ENCODE results near the gene TAOK3. TPM values are rescaled to one million over a fixed set of nuclear protein-coding genes. Genes with fewer than 3 reads are reported as not detected.
"Not testable (repeated sequence)": the region's sequence is repeated elsewhere in the genome, so short reads cannot be mapped to it uniquely, and the experiment has no call there.

The TAOK3 gene
- total RNA-seq, 1 donor from 2014 or later: 14.7 TPM

DNA sequence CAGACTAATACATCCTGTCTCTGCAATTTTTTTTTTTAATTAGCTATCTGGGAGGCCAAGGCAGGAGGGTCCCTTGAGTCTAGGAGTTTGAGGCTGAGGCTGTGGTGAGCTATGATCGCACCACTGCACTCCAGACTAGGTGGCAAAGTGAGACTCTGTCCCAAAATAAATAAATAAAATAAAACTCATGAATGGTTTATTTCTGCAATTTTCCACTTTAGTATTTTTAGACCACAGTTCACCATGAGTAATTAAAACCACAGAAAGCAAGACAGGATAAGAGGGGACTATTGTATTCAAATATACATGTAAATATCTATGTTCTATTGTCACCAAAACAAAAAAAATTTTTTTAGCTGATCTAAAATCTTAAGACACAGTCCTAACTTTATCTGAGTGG is 17.8 kb downstream of the TAOK3 start:
- Mint-ChIP-seq H3K4me3 (ENCODE audit: low read depth) (no peak overlapping the region), H3K27ac (no peak overlapping the region), H3K4me1 (ENCODE audit: low read depth) (peaks cover 8% of the 10 kb centered on the region), H3K9me3 (ENCODE audit: low read depth) (peaks cover 4% of the 10 kb centered on the region), H3K36me3 (ENCODE audit: insufficient read depth) (peaks cover 3% of the 10 kb centered on the region), H3K27me3 (no peaks in the 10 kb centered on the region)
- TF ChIP-seq, protein P1, sequence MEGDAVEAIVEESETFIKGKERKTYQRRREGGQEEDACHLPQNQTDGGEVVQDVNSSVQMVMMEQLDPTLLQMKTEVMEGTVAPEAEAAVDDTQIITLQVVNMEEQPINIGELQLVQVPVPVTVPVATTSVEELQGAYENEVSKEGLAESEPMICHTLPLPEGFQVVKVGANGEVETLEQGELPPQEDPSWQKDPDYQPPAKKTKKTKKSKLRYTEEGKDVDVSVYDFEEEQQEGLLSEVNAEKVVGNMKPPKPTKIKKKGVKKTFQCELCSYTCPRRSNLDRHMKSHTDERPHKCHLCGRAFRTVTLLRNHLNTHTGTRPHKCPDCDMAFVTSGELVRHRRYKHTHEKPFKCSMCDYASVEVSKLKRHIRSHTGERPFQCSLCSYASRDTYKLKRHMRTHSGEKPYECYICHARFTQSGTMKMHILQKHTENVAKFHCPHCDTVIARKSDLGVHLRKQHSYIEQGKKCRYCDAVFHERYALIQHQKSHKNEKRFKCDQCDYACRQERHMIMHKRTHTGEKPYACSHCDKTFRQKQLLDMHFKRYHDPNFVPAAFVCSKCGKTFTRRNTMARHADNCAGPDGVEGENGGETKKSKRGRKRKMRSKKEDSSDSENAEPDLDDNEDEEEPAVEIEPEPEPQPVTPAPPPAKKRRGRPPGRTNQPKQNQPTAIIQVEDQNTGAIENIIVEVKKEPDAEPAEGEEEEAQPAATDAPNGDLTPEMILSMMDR (IDR thresholded peaks at IDR 0.05; ENCODE audit: unreplicated experiment): no peak
- DNase-seq (ENCODE audit: low spot score, unreplicated experiment): no peak

GRCh38 chr12:118354503-118354902 is 18.2 kb downstream of the TAOK3 start:
- H3K27ac Mint-ChIP-seq; DNase-seq (ENCODE audit: low spot score, unreplicated experiment); H3K4me3 Mint-ChIP-seq (ENCODE audit: low read depth); H3K9me3 Mint-ChIP-seq (ENCODE audit: low read depth); H3K27me3 Mint-ChIP-seq; H3K4me1 Mint-ChIP-seq (ENCODE audit: low read depth); H3K36me3 Mint-ChIP-seq (ENCODE audit: insufficient read depth): not testable (repeated sequence)

DNA sequence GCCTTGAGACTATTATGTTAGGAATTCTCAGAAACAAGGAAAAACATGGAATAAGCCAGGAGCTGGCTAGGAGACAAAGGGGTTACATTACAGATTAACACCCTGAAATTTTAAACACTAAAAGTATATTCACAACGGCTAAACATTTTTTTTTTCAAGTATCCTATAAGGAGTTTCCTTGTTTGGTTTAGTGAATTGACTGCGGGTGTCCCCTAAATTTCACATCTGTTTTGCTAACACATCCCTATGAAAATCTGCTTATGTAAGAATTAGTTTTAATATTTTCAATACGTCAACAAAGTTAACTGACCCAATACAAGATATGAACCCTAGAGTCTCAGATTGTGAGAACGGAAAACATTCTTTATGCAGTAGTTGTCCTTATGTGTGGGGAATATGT is 19.0 kb downstream of the TAOK3 start:
- H3K9me3 Mint-ChIP-seq (ENCODE audit: low read depth): peaks cover 4% of the 10 kb centered on the region
- no peak overlapping the region for H3K4me3 Mint-ChIP-seq (ENCODE audit: low read depth)
- peaks cover 3% of the 10 kb centered on the region for H3K36me3 Mint-ChIP-seq (ENCODE audit: insufficient read depth)
- H3K27me3 Mint-ChIP-seq: no peaks in the 10 kb centered on the region
- H3K4me1 Mint-ChIP-seq (ENCODE audit: low read depth): peaks cover 6% of the 10 kb centered on the region
- TF ChIP-seq, protein P1 (IDR thresholded peaks at IDR 0.05; ENCODE audit: unreplicated experiment): no peak
- no peak overlapping the region for H3K27ac Mint-ChIP-seq
- DNase-seq (ENCODE audit: low spot score, unreplicated experiment): no peak

DNA sequence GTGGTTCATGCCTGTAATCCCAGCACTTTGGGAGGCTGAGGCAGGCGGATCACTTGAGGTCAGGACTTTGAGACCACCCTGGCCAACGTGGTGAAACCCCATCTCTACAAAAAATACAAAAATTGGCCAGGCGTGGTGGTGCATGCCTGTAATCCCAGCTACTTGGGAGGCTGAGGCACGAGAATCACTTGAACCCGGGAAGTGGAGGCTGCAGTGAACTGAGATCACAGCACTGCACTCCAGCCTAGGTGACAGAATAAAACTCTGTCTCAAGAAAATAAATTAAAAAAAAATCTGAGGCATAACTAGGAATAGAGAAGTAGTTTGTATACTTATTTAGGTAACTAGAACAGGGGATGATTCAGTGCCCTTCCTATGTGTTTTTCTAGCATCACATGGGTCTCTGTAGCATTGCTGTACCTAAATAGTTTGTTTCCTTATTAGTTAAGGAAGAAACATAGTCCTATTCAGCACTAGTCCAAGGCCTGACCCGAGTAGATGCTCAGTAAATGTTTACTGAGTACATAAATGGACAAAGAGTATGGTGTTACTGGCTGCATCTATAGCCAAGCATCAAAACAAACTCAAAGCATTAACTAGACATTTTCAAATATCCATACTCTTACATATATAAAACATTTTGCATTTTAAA is 21.7 kb downstream of the TAOK3 start:
- peaks cover 5% of the 10 kb centered on the region for H3K4me1 Mint-ChIP-seq (ENCODE audit: low read depth)
- peaks cover 3% of the 10 kb centered on the region for H3K36me3 Mint-ChIP-seq (ENCODE audit: insufficient read depth)
- DNase-seq (ENCODE audit: low spot score, unreplicated experiment): no peak
- TF ChIP-seq, protein P1 (IDR thresholded peaks at IDR 0.05; ENCODE audit: unreplicated experiment): no peak
- H3K27ac Mint-ChIP-seq: no peak overlapping the region
- H3K27me3 Mint-ChIP-seq: no peaks in the 10 kb centered on the region
- peaks cover 4% of the 10 kb centered on the region for H3K9me3 Mint-ChIP-seq (ENCODE audit: low read depth)
- H3K4me3 Mint-ChIP-seq (ENCODE audit: low read depth): no peak overlapping the region

DNA sequence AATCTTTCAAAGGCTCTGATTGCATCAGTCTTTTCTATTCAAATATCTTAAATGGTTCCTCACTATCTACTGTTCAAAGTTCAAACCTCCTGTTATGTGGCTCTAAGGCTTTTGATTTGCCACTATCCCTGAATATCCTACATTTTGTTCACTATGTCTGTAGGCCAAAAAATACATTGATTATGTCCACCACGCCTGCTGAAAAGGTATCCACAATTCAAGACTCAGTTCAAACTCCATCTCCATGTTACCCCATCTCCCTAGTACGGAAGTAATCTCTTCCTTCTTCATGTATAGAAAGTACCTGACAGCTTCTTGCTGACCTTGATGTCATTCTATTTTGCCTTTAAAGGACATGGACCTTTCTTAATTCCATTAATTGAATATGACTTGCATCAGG is 24.8 kb downstream of the TAOK3 start:
- H3K27me3 Mint-ChIP-seq: no peaks in the 10 kb centered on the region
- no peaks in the 10 kb centered on the region for H3K36me3 Mint-ChIP-seq (ENCODE audit: insufficient read depth)

DNA sequence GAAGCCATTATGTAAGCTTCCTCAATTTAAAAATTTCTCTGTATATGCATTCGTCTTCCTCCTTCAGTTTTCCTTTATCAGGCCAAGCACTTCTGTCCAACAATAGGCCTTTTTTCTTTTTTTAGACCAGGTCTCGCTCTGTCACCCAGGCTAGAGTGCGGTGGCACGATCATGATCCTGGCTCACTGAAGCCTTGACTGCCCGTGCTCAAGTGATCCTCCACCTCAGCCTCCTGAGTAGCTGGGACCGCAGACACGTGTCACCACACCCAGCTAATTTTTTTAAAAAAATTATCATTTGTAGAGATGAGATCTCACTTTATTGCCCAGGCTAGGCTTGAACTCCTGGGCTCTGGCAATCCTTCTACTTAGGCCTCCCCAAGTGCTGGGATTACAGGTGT is 25.8 kb downstream of the TAOK3 start:
- H3K27me3 Mint-ChIP-seq: no peaks in the 10 kb centered on the region
- no peak overlapping the region for H3K4me3 Mint-ChIP-seq (ENCODE audit: low read depth)
- no peaks in the 10 kb centered on the region for H3K9me3 Mint-ChIP-seq (ENCODE audit: low read depth)

More for the DNA sequence above, 24.8 kb downstream of the TAOK3 start:
- TF ChIP-seq, protein P1 (IDR thresholded peaks at IDR 0.05; ENCODE audit: unreplicated experiment): no peak
- no peaks in the 10 kb centered on the region for H3K9me3 Mint-ChIP-seq (ENCODE audit: low read depth)
- H3K4me1 Mint-ChIP-seq (ENCODE audit: low read depth): peaks cover 19% of the 10 kb centered on the region
- H3K27ac Mint-ChIP-seq: no peak overlapping the region
- H3K4me3 Mint-ChIP-seq (ENCODE audit: low read depth): no peak overlapping the region
- DNase-seq (ENCODE audit: low spot score, unreplicated experiment): no peak

More for the DNA sequence above, 25.8 kb downstream of the TAOK3 start:
- H3K36me3 Mint-ChIP-seq (ENCODE audit: insufficient read depth): no peaks in the 10 kb centered on the region
- no peak overlapping the region for H3K27ac Mint-ChIP-seq
- DNase-seq (ENCODE audit: low spot score, unreplicated experiment): no peak
- peaks cover 19% of the 10 kb centered on the region for H3K4me1 Mint-ChIP-seq (ENCODE audit: low read depth)
- TF ChIP-seq, protein P1 (IDR thresholded peaks at IDR 0.05; ENCODE audit: unreplicated experiment): no peak
